ENCODE measurements around the gene KCNQ4. TPM values are rescaled to one million over a fixed set of nuclear protein-coding genes. Genes with fewer than 3 reads are reported as not detected.

Gene KCNQ4
- polyA plus RNA-seq, 1 donor from 2014 or later = not detected

DNA sequence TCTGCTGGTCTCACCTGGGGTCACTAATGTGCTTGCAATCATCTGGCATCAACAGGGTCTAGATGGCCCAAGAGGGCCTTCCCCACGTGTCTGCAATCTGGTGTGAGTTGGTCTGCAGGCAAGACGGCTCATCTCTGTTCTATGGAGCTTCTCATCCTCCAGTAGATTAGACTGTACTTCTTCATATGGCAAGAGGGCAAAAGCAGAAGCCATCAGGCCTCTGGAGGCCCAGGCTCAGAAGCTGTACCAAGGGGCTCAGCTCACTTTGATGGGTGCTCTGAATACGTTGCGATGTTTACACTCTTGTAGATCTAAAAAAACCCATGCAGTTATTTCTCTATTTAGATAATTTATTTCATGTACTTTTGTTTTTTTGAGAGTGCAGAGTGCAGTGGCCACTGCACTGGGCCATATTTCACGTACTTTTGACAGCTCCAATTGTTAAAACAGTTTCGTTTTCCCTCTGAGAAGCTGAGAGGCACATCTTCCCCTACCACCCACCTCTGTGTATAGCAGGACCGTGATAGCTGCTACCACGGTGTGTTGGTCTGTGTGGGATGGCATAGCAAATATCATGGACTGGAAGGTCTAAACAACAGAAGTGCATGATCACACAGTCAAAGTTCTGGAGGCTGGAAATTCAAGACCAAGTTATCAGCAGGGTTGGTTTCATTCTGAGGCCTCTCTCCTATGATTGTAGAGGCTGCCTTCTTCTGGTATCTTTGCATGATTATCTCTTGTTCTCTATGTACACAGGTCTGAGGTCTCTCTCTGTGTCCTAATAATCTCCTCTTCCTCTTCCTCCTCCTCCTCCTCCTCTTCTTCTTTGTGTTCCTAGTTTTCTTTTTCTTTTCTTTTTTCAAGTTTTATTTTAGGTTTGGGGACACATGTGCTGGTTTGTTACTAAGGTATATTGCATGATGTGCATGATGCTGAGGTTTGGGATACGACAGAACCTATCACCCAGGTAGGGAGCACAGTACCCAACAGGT, 61.6 kb downstream of the KCNQ4 start:
- H2AFZ ChIP-seq (ENCODE audit: low read depth, low read length) = no peak overlapping the region
- H4K20me1 ChIP-seq (ENCODE audit: insufficient read depth) = no peaks in the 10 kb centered on the region
- no peak overlapping the region for H3K4me3 ChIP-seq (ENCODE audit: low read length)
- no peaks in the 10 kb centered on the region for H3K27me3 ChIP-seq (ENCODE audit: insufficient read depth, low read depth, low read length)
- no peaks in the 10 kb centered on the region for H3K36me3 ChIP-seq (ENCODE audit: insufficient read depth, low read length)
- H3K9me2 ChIP-seq (ENCODE audit: insufficient read depth, low read length) = no peaks in the 10 kb centered on the region
- H3K9ac ChIP-seq (ENCODE audit: low read length) = no peak overlapping the region
- H3K4me2 ChIP-seq (ENCODE audit: low read length) = no peak overlapping the region
- H3K79me2 ChIP-seq (replicated peaks; ENCODE audit: insufficient read depth, low read length) = no peaks in the 10 kb centered on the region
- H3F3A ChIP-seq (ENCODE audit: insufficient read depth, low read length, poor library complexity, severe bottlenecking) = no peaks in the 10 kb centered on the region
- no peak for TF ChIP-seq EZH2 (IDR thresholded peaks at IDR 0.05; ENCODE audit: borderline replicate concordance, insufficient read depth, low read length, poor library complexity, severe bottlenecking)
- TF ChIP-seq POLR2AphosphoS5 (IDR thresholded peaks at IDR 0.05) = no peak
- no peak for TF ChIP-seq TAF1 (IDR thresholded peaks at IDR 0.05; ENCODE audit: low read depth)
- TF ChIP-seq, protein P1, sequence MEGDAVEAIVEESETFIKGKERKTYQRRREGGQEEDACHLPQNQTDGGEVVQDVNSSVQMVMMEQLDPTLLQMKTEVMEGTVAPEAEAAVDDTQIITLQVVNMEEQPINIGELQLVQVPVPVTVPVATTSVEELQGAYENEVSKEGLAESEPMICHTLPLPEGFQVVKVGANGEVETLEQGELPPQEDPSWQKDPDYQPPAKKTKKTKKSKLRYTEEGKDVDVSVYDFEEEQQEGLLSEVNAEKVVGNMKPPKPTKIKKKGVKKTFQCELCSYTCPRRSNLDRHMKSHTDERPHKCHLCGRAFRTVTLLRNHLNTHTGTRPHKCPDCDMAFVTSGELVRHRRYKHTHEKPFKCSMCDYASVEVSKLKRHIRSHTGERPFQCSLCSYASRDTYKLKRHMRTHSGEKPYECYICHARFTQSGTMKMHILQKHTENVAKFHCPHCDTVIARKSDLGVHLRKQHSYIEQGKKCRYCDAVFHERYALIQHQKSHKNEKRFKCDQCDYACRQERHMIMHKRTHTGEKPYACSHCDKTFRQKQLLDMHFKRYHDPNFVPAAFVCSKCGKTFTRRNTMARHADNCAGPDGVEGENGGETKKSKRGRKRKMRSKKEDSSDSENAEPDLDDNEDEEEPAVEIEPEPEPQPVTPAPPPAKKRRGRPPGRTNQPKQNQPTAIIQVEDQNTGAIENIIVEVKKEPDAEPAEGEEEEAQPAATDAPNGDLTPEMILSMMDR (IDR thresholded peaks at IDR 0.05; ENCODE audit: poor library complexity, severe bottlenecking) = no peak
- no peak for TF ChIP-seq SMC3 (conservative IDR thresholded peaks at IDR 0.05; ENCODE audit: poor library complexity)
- no peak for TF ChIP-seq RAD21 (conservative IDR thresholded peaks at IDR 0.05)
- TF ChIP-seq, protein P2, sequence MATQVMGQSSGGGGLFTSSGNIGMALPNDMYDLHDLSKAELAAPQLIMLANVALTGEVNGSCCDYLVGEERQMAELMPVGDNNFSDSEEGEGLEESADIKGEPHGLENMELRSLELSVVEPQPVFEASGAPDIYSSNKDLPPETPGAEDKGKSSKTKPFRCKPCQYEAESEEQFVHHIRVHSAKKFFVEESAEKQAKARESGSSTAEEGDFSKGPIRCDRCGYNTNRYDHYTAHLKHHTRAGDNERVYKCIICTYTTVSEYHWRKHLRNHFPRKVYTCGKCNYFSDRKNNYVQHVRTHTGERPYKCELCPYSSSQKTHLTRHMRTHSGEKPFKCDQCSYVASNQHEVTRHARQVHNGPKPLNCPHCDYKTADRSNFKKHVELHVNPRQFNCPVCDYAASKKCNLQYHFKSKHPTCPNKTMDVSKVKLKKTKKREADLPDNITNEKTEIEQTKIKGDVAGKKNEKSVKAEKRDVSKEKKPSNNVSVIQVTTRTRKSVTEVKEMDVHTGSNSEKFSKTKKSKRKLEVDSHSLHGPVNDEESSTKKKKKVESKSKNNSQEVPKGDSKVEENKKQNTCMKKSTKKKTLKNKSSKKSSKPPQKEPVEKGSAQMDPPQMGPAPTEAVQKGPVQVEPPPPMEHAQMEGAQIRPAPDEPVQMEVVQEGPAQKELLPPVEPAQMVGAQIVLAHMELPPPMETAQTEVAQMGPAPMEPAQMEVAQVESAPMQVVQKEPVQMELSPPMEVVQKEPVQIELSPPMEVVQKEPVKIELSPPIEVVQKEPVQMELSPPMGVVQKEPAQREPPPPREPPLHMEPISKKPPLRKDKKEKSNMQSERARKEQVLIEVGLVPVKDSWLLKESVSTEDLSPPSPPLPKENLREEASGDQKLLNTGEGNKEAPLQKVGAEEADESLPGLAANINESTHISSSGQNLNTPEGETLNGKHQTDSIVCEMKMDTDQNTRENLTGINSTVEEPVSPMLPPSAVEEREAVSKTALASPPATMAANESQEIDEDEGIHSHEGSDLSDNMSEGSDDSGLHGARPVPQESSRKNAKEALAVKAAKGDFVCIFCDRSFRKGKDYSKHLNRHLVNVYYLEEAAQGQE (IDR thresholded peaks at IDR 0.05; ENCODE audit: borderline replicate concordance) = no peak
- no peak overlapping the region for H3K27ac ChIP-seq (ENCODE audit: low read length)
- H3K9me3 ChIP-seq (ENCODE audit: low read length) = peaks cover 3% of the 10 kb centered on the region

- H3K9me2 ChIP-seq (ENCODE audit: insufficient read depth, low read length) = no peaks in the 10 kb centered on the region
- no peaks in the 10 kb centered on the region for H3K27me3 ChIP-seq (ENCODE audit: insufficient read depth, low read depth, low read length)
- no peak overlapping the region for H3K4me2 ChIP-seq (ENCODE audit: low read length)
- H3K79me2 ChIP-seq (replicated peaks; ENCODE audit: insufficient read depth, low read length) = no peaks in the 10 kb centered on the region
- H3K27ac ChIP-seq (ENCODE audit: low read length) = no peak overlapping the region
- no peak for TF ChIP-seq RAD21 (conservative IDR thresholded peaks at IDR 0.05)
- no peak for TF ChIP-seq POLR2AphosphoS5 (IDR thresholded peaks at IDR 0.05)
- TF ChIP-seq TAF1 (IDR thresholded peaks at IDR 0.05; ENCODE audit: low read depth) = no peak
- no peak for TF ChIP-seq EZH2 (IDR thresholded peaks at IDR 0.05; ENCODE audit: borderline replicate concordance, insufficient read depth, low read length, poor library complexity, severe bottlenecking)
- no peak for TF ChIP-seq EP300 (conservative IDR thresholded peaks at IDR 0.05; ENCODE audit: poor library complexity, severe bottlenecking)
- TF ChIP-seq MXI1 (conservative IDR thresholded peaks at IDR 0.05; ENCODE audit: poor library complexity, severe bottlenecking) = no peak
- H3K9ac ChIP-seq (ENCODE audit: low read length) = no peak overlapping the region
- no peaks in the 10 kb centered on the region for H3K36me3 ChIP-seq (ENCODE audit: insufficient read depth, low read length)
- no peaks in the 10 kb centered on the region for H3F3A ChIP-seq (ENCODE audit: insufficient read depth, low read length, poor library complexity, severe bottlenecking)
- H3K4me3 ChIP-seq (ENCODE audit: low read length) = no peak overlapping the region
- no peak overlapping the region for H2AFZ ChIP-seq (ENCODE audit: low read depth, low read length)
- no peaks in the 10 kb centered on the region for H4K20me1 ChIP-seq (ENCODE audit: insufficient read depth)
- H3K9me3 ChIP-seq (ENCODE audit: low read length) = peaks cover 3% of the 10 kb centered on the region
Observed at GRCh38 chr1:40845895-40846294, 62.3 kb downstream of the KCNQ4 start.
